Gastrocnemius medialis (tissue), 4 donors: Measurements from ENCODE around the gene MAPKAP1. TPM values are rescaled to one million over a fixed set of nuclear protein-coding genes. Genes with fewer than 3 reads are reported as not detected.

Experiments
- ATAC-seq, 2 donors: fragments of 150-250 bp; one replicate each; pipeline ENCODE4 v1.9.1; 2016
- DNase-seq, 2 donors: peaks; one replicate each; pipeline ENCODE4 v3.0.0-alpha.2; 2019
- H3K27ac ChIP-seq, 4 donors: fragments of 200-600 bp; sonication (generic); 1 replicate in 1 of 4; 2 replicates in 3 of 4; pipeline ENCODE4 v1.5.1; 2016 to 2018; ENCODE audit warnings: mild to moderate bottlenecking in 2 of 4, moderate library complexity in 1 of 4
- H3K27me3 ChIP-seq, 3 donors: fragments of 200-600 bp; sonication (generic) in 2 of 3; 1 replicate in 1 of 3; 2 replicates in 2 of 3; pipeline versions ENCODE4 v1.5.1 to v1.6.0; 2016 to 2019; ENCODE audit warnings: mild to moderate bottlenecking in 1 of 3, moderate library complexity in 1 of 3
- H3K36me3 ChIP-seq, 2 donors: fragments of 200-600 bp; sonication (generic) in 1 of 2; one replicate each; pipeline ENCODE4 v1.5.1; 2017 to 2018
- H3K4me1 ChIP-seq, 2 donors: fragments of 200-600 bp; sonication (generic) in 1 of 2; one replicate each; pipeline ENCODE4 v1.5.1; 2016 to 2017; ENCODE audit warnings: mild to moderate bottlenecking in 2 of 2
- H3K4me3 ChIP-seq, 4 donors: fragments of 200-600 bp; sonication (generic) in 3 of 4; 1 replicate in 1 of 4; 2 replicates in 3 of 4; pipeline ENCODE4 v1.5.1; 2016 to 2019; ENCODE audit warnings: mild to moderate bottlenecking in 2 of 4
- H3K9me3 ChIP-seq, 3 donors: fragments of 200-600 bp; sonication (generic) in 2 of 3; 1 replicate in 1 of 3; 2 replicates in 2 of 3; pipeline ENCODE4 v1.5.1; 2016 to 2019
- CTCF ChIP-seq, 5 experiments: fragments of 450-650 bp in 3 of 5; fragments of 200-600 bp in 2 of 5; sonication (generic) in 2 of 5; IDR thresholded peaks in 4 of 5; conservative IDR thresholded peaks in 1 of 5; 1 replicate in 4 of 5; 2 replicates in 1 of 5; pipeline ENCODE4 v1.5.1; 2016 to 2019; ENCODE audit warnings: antibody characterized with exemption in 5 of 5, mild to moderate bottlenecking in 3 of 5, moderate library complexity in 3 of 5
- POLR2A ChIP-seq, 2 donors: fragments of 450-650 bp; IDR thresholded peaks; one replicate each; pipeline ENCODE4 v1.6.1; 2017; ENCODE audit warnings: antibody characterized with exemption in 2 of 2, mild to moderate bottlenecking in 2 of 2, moderate library complexity in 2 of 2
- in situ Hi-C, 4 donors: fragments of 200-750 bp; cut with MboI; loops; one replicate each; pipeline versions ENCODE4 v1.15.0 to v1.8.0; 2017; ENCODE audit warnings: low sequenced_read_pairs in 4 of 4
- intact Hi-C: fragments of 100-400 bp; cut with DNase I; formaldehyde crosslinking; loops from one replicate; pipeline ENCODE4 v1.15.1; 2023; ENCODE audit warnings: low total_unique reads
- total RNA-seq, 4 donors: library from RNA; depleted of rRNA; stranded (reverse); fragments of >200 nt; gene quantifications; one replicate each; pipeline versions ENCODE4 v1.1.0 to v1.2.3, GENCODE V29; 2016

MAPKAP1 gene
- total RNA-seq, 4 donors from 2014 or later, result 58.2 to 123 (median 104) TPM

- DNase-seq (no peak), ATAC-seq (no peak)
- in situ Hi-C loops, result no loop called here
- Histone ChIP-seq H3K36me3 (no peaks in the 10 kb centered on the region), H3K27me3 (no peaks in the 10 kb centered on the region), H3K4me1 (peaks cover 0 to 2% of the 10 kb centered on the region in 2 donors), H3K9me3 (no peaks in the 10 kb centered on the region), H3K4me3 (no peak overlapping the region), H3K27ac (no peak overlapping the region)
- intact Hi-C loops, result no loop called here
- TF ChIP-seq POLR2A (IDR thresholded peaks at IDR 0.05) (no peak), CTCF (IDR thresholded peaks at IDR 0.05 in 4 of 5, conservative IDR thresholded peaks at IDR 0.05 in 1 of 5) (no peak)
These were observed 51.9 kb downstream of the MAPKAP1 start for GRCh38 chr9:125655066-125655633.

GRCh38 chr9:125654121-125654520 lies 52.9 kb downstream of the MAPKAP1 start:
- ATAC-seq (no peak), DNase-seq (no peak)
- no peak overlapping the region for H3K27ac ChIP-seq
- H3K27me3 ChIP-seq, result no peaks in the 10 kb centered on the region
- H3K9me3 ChIP-seq, result no peaks in the 10 kb centered on the region
- in situ Hi-C loops (no loop called here), intact Hi-C loops (no loop called here)
- H3K4me3 ChIP-seq, result no peak overlapping the region
- TF ChIP-seq POLR2A (IDR thresholded peaks at IDR 0.05) (no peak), CTCF (IDR thresholded peaks at IDR 0.05 in 4 of 5, conservative IDR thresholded peaks at IDR 0.05 in 1 of 5) (no peak)
- H3K4me1 ChIP-seq, result peaks cover 0 to 7% of the 10 kb centered on the region in 2 donors
- no peaks in the 10 kb centered on the region for H3K36me3 ChIP-seq

- Histone ChIP-seq H3K9me3 (no peaks in the 10 kb centered on the region), H3K36me3 (no peaks in the 10 kb centered on the region), H3K27me3 (no peaks in the 10 kb centered on the region), H3K27ac (no peak overlapping the region), H3K4me1 (peaks cover 0 to 8% of the 10 kb centered on the region in 2 donors), H3K4me3 (no peak overlapping the region)
- in situ Hi-C loops (no loop called here), intact Hi-C loops (no loop called here)
- no peak for TF ChIP-seq CTCF (IDR thresholded peaks at IDR 0.05 in 4 of 5, conservative IDR thresholded peaks at IDR 0.05 in 1 of 5)
- TF ChIP-seq POLR2A (IDR thresholded peaks at IDR 0.05), result no peak
- ATAC-seq (no peak), DNase-seq (no peak)
These were observed 53.7 kb downstream of the MAPKAP1 start for GRCh38 chr9:125653325-125653724.

GRCh38 chr9:125652759-125653158 lies 54.2 kb downstream of the MAPKAP1 start:
- in situ Hi-C loops (no loop called here), intact Hi-C loops (no loop called here)
- Histone ChIP-seq H3K4me1 (peaks cover 0 to 8% of the 10 kb centered on the region in 2 donors), H3K27me3 (no peaks in the 10 kb centered on the region), H3K27ac (no peak overlapping the region), H3K9me3 (no peaks in the 10 kb centered on the region), H3K36me3 (no peaks in the 10 kb centered on the region), H3K4me3 (no peak overlapping the region)
- ATAC-seq, result no peak
- TF ChIP-seq CTCF (IDR thresholded peaks at IDR 0.05 in 4 of 5, conservative IDR thresholded peaks at IDR 0.05 in 1 of 5), result no peak
- no peak for TF ChIP-seq POLR2A (IDR thresholded peaks at IDR 0.05)
- DNase-seq, result no peak

- intact Hi-C loops, result no loop called here
- DNase-seq, result no peak
- H3K9me3 ChIP-seq, result no peaks in the 10 kb centered on the region
- in situ Hi-C loops, result no loop called here
- ATAC-seq, result no peak
- no peak for TF ChIP-seq CTCF (IDR thresholded peaks at IDR 0.05 in 4 of 5, conservative IDR thresholded peaks at IDR 0.05 in 1 of 5)
- no peak for TF ChIP-seq POLR2A (IDR thresholded peaks at IDR 0.05)
- no peak overlapping the region for H3K4me3 ChIP-seq
- H3K27me3 ChIP-seq, result no peaks in the 10 kb centered on the region
- no peak overlapping the region for H3K27ac ChIP-seq
- H3K4me1 ChIP-seq, result peaks cover 2 to 8% of the 10 kb centered on the region in 2 donors
- no peaks in the 10 kb centered on the region for H3K36me3 ChIP-seq
These were observed 54.8 kb downstream of the MAPKAP1 start for GRCh38 chr9:125652233-125652594.
